H1 (cell line): Measurements from ENCODE around the gene POP7. TPM values are rescaled to one million over a fixed set of nuclear protein-coding genes. Genes with fewer than 3 reads are reported as not detected.
A peak's percentile ranks its signal among the peaks of the same experiment; 100 is the strongest.

ENCODE experiments used
- CTCF ChIA-PET: fragments of 300-600 bp; sonication (Branson Sonifier 250); formaldehyde crosslinking; loops from one replicate; lab custom pipeline; 2021; ENCODE audit not compliant: partially characterized antibody; lab: Charles Lee
- POLR2A ChIA-PET: fragments of 300-600 bp; sonication (Branson Sonifier 250); formaldehyde crosslinking; loops from one replicate; lab custom pipeline; 2021; ENCODE audit warnings: inconsistent platforms; ENCODE audit not compliant: partially characterized antibody; lab: Charles Lee
- DNase-seq, 2 experiments: peaks; one replicate each; pipeline versions ENCODE4 v3.0.0 to v3.0.0-alpha.2; 2010 to 2022; ENCODE audit warnings: low spot score in 2 of 2, low read depth in 1 of 2, mixed read lengths in 1 of 2
- FAIRE-seq: peaks from 2 replicates; lab custom pipeline; 2011; peaks lifted over from hg19 to GRCh38; lab: Jason Lieb, UNC
- H2AFZ ChIP-seq: 2 replicates; pipeline ENCODE4 v1.8.1; 2012; ENCODE audit warnings: low read length, inconsistent platforms
- H2AK5ac ChIP-seq: 2 replicates; pipeline ENCODE4 v1.6.1; 2013; ENCODE audit warnings: low read depth, low read length
- H2BK120ac ChIP-seq: replicated peaks from 2 replicates; pipeline ENCODE3; 2013; ENCODE audit warnings: low read depth, low read length, inconsistent platforms
- H2BK12ac ChIP-seq: 2 replicates; pipeline ENCODE4 v1.6.1; 2013; ENCODE audit warnings: low read depth, low read length
- H2BK15ac ChIP-seq: 2 replicates; pipeline ENCODE4 v1.6.1; 2013; ENCODE audit warnings: low read length
- H2BK20ac ChIP-seq: 2 replicates; pipeline ENCODE4 v1.6.1; 2013; ENCODE audit warnings: low read length
- H2BK5ac ChIP-seq: 2 replicates; pipeline ENCODE4 v1.6.1; 2013; ENCODE audit warnings: low read depth, low read length
- H3K14ac ChIP-seq: 2 replicates; pipeline ENCODE4 v1.6.1; 2013; ENCODE audit warnings: inconsistent platforms; ENCODE audit not compliant: insufficient read length
- H3K18ac ChIP-seq: 2 replicates; pipeline ENCODE4 v1.6.1; 2013; ENCODE audit warnings: low read length; ENCODE audit errors: extremely low read depth
- H3K23ac ChIP-seq: 2 replicates; pipeline ENCODE4 v1.6.1; 2013; ENCODE audit warnings: inconsistent platforms; ENCODE audit not compliant: insufficient read length
- H3K23me2 ChIP-seq: 2 replicates; pipeline ENCODE4 v1.6.1; 2013; ENCODE audit warnings: low read depth, low read length
- H3K27ac ChIP-seq: 2 replicates; pipeline ENCODE4 v1.6.1; 2011; ENCODE audit warnings: low read depth, low read length, inconsistent platforms
- H3K27me3 ChIP-seq, 4 experiments: replicated peaks in 1 of 4; 1 replicate in 1 of 4; 2 replicates in 3 of 4; pipeline versions ENCODE4 v1.6.1 to v1.8.1; 2011 to 2013; ENCODE audit warnings: low read length in 3 of 4, mild to moderate bottlenecking in 3 of 4, inconsistent platforms in 2 of 4, mixed read lengths in 2 of 4, moderate library complexity in 1 of 4; ENCODE audit not compliant: control insufficient read depth in 3 of 4, insufficient read depth in 3 of 4; ENCODE audit errors: extremely low read depth in 1 of 4
- H3K36me3 ChIP-seq, 4 experiments: 2 replicates each; pipeline versions ENCODE4 v1.6.1 to v1.8.1; 2011 to 2013; ENCODE audit warnings: mild to moderate bottlenecking in 4 of 4, low read length in 3 of 4, moderate library complexity in 2 of 4, control low read depth in 1 of 4, inconsistent platforms in 1 of 4; ENCODE audit not compliant: insufficient read depth in 4 of 4, control insufficient read depth in 2 of 4
- H3K4ac ChIP-seq: replicated peaks from 2 replicates; pipeline ENCODE3; 2013; ENCODE audit warnings: low read length, low read depth, mixed read lengths, inconsistent platforms; ENCODE audit not compliant: insufficient read length
- H3K4me1 ChIP-seq, 4 experiments: replicated peaks in 1 of 4; 1 replicate in 1 of 4; 2 replicates in 3 of 4; pipeline versions ENCODE4 v1.6.1 to v1.8.1; 2011 to 2013; ENCODE audit warnings: low read length in 3 of 4, inconsistent platforms in 2 of 4, mixed read lengths in 1 of 4; ENCODE audit not compliant: insufficient read depth in 4 of 4, control insufficient read depth in 3 of 4
- H3K4me2 ChIP-seq, 2 experiments: 2 replicates each; pipeline versions ENCODE4 v1.6.1 to v1.8.1; 2011 to 2013; ENCODE audit warnings: low read depth in 2 of 2, low read length in 2 of 2, control low read depth in 1 of 2, inconsistent platforms in 1 of 2, mild to moderate bottlenecking in 1 of 2; ENCODE audit not compliant: insufficient read depth in 1 of 2
- H3K4me3 ChIP-seq, 4 experiments: fragments of 200-600, 300-600 bp in 1 of 4; sonication (generic), shearing (Covaris generic), sonication (Bioruptor Twin) in 1 of 4; 2 replicates each; pipeline versions ENCODE4 v1.5.1 to v1.8.1; 2011 to 2016; ENCODE audit warnings: low read length in 4 of 4, low read depth in 3 of 4, control low read depth in 2 of 4, inconsistent platforms in 2 of 4, mild to moderate bottlenecking in 2 of 4, mixed read lengths in 1 of 4, moderate library complexity in 1 of 4; ENCODE audit not compliant: insufficient read depth in 2 of 4; ENCODE audit errors: extremely low read depth in 1 of 4
- H3K56ac ChIP-seq: replicated peaks from 2 replicates; pipeline ENCODE3; 2013; ENCODE audit warnings: low read depth, mild to moderate bottlenecking, mixed read lengths, low read length, inconsistent platforms; ENCODE audit not compliant: insufficient read length
- H3K79me1 ChIP-seq: 2 replicates; pipeline ENCODE4 v1.6.1; 2013; ENCODE audit warnings: low read depth, low read length, control low read depth
- H3K79me2 ChIP-seq, 2 experiments: 2 replicates each; pipeline versions ENCODE4 v1.6.1 to v1.8.1; 2012 to 2013; ENCODE audit warnings: low read length in 2 of 2, mild to moderate bottlenecking in 2 of 2, inconsistent platforms in 1 of 2; ENCODE audit not compliant: insufficient read depth in 2 of 2, control insufficient read depth in 1 of 2
- H3K9ac ChIP-seq, 4 experiments: replicated peaks in 1 of 4; 1 replicate in 1 of 4; 2 replicates in 3 of 4; pipeline versions ENCODE4 v1.6.1 to v1.8.1; 2011 to 2013; ENCODE audit warnings: low read depth in 3 of 4, low read length in 3 of 4, control low read depth in 2 of 4, mild to moderate bottlenecking in 2 of 4, moderate library complexity in 2 of 4, inconsistent platforms in 1 of 4; ENCODE audit errors: extremely low read depth in 1 of 4
- H3K9me3 ChIP-seq, 2 experiments: 2 replicates each; pipeline versions ENCODE4 v1.6.1 to v1.8.1; 2012 to 2013; ENCODE audit warnings: mild to moderate bottlenecking in 2 of 2, moderate library complexity in 2 of 2, control low read depth in 1 of 2, inconsistent platforms in 1 of 2, low read depth in 1 of 2, low read length in 1 of 2, mixed read lengths in 1 of 2; ENCODE audit not compliant: insufficient read depth in 2 of 2
- H4K20me1 ChIP-seq, 2 experiments: replicated peaks in 1 of 2; 2 replicates each; pipeline versions ENCODE3 to v1.8.1; 2011 to 2013; ENCODE audit warnings: inconsistent platforms in 2 of 2, low read length in 2 of 2, mild to moderate bottlenecking in 1 of 2; ENCODE audit not compliant: insufficient read depth in 2 of 2, control insufficient read depth in 1 of 2
- H4K5ac ChIP-seq: 2 replicates; pipeline ENCODE4 v1.6.1; 2013; ENCODE audit warnings: low read length, low read depth, mixed read lengths, inconsistent platforms; ENCODE audit not compliant: insufficient read length
- H4K8ac ChIP-seq: 2 replicates; pipeline ENCODE4 v1.8.0; 2013; ENCODE audit warnings: mild to moderate bottlenecking, moderate library complexity, low read length, inconsistent platforms; ENCODE audit not compliant: insufficient read depth; ENCODE audit errors: extremely low read depth
- H4K91ac ChIP-seq: replicated peaks from 2 replicates; pipeline ENCODE3; 2013; ENCODE audit warnings: low read length, mixed read lengths, inconsistent platforms; ENCODE audit not compliant: insufficient read length
- CBX8 ChIP-seq: fragments of 300-800, 300-1000 bp; sonication (generic); IDR thresholded peaks from 2 replicates; pipeline ENCODE4 v1.7.1; 2016; ENCODE audit warnings: low read depth, low read length, borderline replicate concordance
- JUND ChIP-seq: IDR thresholded peaks from 2 replicates; pipeline ENCODE4 v1.6.1; 2011; ENCODE audit warnings: mild to moderate bottlenecking, improper control_type of control experiment, low read length
- KDM5A ChIP-seq: fragments of 200-600 bp; IDR thresholded peaks from 2 replicates; pipeline ENCODE4 v1.7.1; 2012; ENCODE audit warnings: mild to moderate bottlenecking, low read length, inconsistent platforms, mixed read lengths
- POLR2A ChIP-seq, 2 experiments: IDR thresholded peaks; 1 replicate in 1 of 2; 2 replicates in 1 of 2; pipeline ENCODE4 v1.6.1; 2011; ENCODE audit warnings: low read depth in 2 of 2, low read length in 2 of 2, mild to moderate bottlenecking in 2 of 2; ENCODE audit errors: control extremely low read depth in 1 of 2
- POLR2AphosphoS5 ChIP-seq: IDR thresholded peaks from 2 replicates; pipeline ENCODE4 v1.6.1; 2011; ENCODE audit warnings: low read depth, low read length
- SIN3A ChIP-seq, 2 experiments: IDR thresholded peaks in 1 of 2; conservative IDR thresholded peaks in 1 of 2; 2 replicates each; pipeline ENCODE4 v1.6.1; 2011 to 2012; ENCODE audit warnings: low read length in 2 of 2, improper control_type of control experiment in 1 of 2, low read depth in 1 of 2, mild to moderate bottlenecking in 1 of 2
- SRF ChIP-seq: IDR thresholded peaks from 2 replicates; pipeline ENCODE4 v1.6.1; 2011; ENCODE audit warnings: mild to moderate bottlenecking, low read depth, low read length, moderate library complexity
- WGBS, 2 experiments: shearing (Covaris generic) in 1 of 2; methylation state at CpG; one replicate each; pipeline versions ENCODE4 v1.1.6 to v1.1.7; 2013 to 2015; ENCODE audit warnings: low lambda C conversion rate in 2 of 2, mixed read lengths in 2 of 2, inconsistent platforms in 1 of 2, low coverage in 1 of 2, missing lambda C conversion rate in 1 of 2; ENCODE audit not compliant: insufficient replicate concordance in 2 of 2, insufficient coverage in 1 of 2, insufficient read length in 1 of 2; ENCODE audit errors: extremely low coverage in 1 of 2, missing lambda C conversion rate in 1 of 2; 5-methylcytosine and 5-hydroxymethylcytosine counted together
- polyA plus RNA-seq, 7 experiments: library from polyadenylated mRNA; depleted of rRNA in 3 of 7; stranded (reverse) in 5 of 7; unstranded in 2 of 7; fragments of >200 nt in 5 of 7; fragments of 200-250 nt in 2 of 7; gene quantifications; 1 replicate in 5 of 7; 2 replicates in 1 of 7; 4 replicates in 1 of 7; pipeline versions ENCODE4 v1.2.1 to v1.2.3, GENCODE V29; 2011 to 2013; ENCODE audit warnings: missing spikeins in 2 of 7, mixed read lengths in 2 of 7
- total RNA-seq: library from RNA; stranded (reverse); fragmentation: NEBNext Ultra II Directional; extraction: Animal tissue kit (Norgen Biotek cat#: 25700); gene quantifications from 2 replicates; pipeline ENCODE4 v1.2.1, GENCODE V29; 2021
- TF ChIP-seq, protein P1 (sequence below): IDR thresholded peaks from 2 replicates; pipeline ENCODE4 v1.6.1; 2011; ENCODE audit warnings: low read length, improper control_type of control experiment

POP7 gene
- total and polyA plus RNA-seq, 2 of the 8 experiments (the other 6 are each of a cell fraction or from before 2014, with no cell fraction given) = 92.5 to 135 TPM

DNA sequence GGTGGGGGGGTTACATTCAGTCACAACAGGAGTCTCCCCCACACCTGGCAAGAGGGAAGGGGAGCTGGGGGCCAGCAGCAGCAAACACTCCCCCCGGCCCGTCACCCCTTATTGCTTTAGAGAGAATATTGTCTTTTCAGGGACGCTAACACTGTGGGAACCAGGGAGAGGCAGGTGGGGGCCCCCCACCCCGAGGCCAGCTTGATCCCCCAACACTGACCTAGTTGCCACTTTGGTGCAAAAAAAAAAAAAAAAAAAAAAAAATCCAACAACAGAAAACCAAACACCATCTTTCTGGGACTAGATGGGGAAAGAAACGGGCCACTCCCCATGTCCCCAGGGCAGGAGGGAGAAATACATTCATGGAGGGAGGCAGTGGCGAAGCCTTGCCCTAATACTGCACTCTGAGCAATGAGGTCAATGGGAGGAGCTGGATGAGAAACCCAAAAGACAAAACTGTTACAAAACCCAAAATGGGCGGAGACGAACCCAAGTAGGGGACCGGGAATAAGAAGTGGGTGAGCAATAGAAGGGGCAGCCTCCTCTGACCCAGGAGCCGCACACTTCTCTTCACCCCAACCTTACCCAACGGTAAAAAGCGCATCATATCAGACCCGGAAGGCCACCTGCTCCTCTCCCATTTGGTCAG, 25.9 kb upstream of the POP7 start:
- ChIA-PET CTCF (interaction anchor here (0.9 to 20.7 kb wide), 12 partner anchors 13 to 120 kb away, joined by 3 to 254 read pairs (median 4); partner anchors contain the start of genes GIGYF1 and POP7), POLR2A (interaction anchor here (0.6 to 10.3 kb wide), 16 partner anchors 10 to 310 kb away, joined by 3 to 257 read pairs (median 4); partner anchors contain the start of genes FBXO24, GIGYF1, MOSPD3 and POP7)
- Histone ChIP-seq H3K4me2 (no peak overlapping the region; a peak in 1 of 4 replicates), H3K14ac (no peak overlapping the region), H4K91ac (no peak overlapping the region), H3K9me3 (no peaks in the 10 kb centered on the region), H3K36me3 (peaks cover 27 to 82% (median 52%) of the 10 kb centered on the region in 4 experiments), H4K8ac (no peak overlapping the region), H2BK20ac (no peak overlapping the region), H3K18ac (no peak overlapping the region), H3K4me3 (no peak overlapping the region), H4K5ac (no peak overlapping the region), H2BK5ac (no peak overlapping the region), H3K9ac (no peak overlapping the region), H3K27me3 (no peaks in the 10 kb centered on the region)
- TF ChIP-seq, protein P1, sequence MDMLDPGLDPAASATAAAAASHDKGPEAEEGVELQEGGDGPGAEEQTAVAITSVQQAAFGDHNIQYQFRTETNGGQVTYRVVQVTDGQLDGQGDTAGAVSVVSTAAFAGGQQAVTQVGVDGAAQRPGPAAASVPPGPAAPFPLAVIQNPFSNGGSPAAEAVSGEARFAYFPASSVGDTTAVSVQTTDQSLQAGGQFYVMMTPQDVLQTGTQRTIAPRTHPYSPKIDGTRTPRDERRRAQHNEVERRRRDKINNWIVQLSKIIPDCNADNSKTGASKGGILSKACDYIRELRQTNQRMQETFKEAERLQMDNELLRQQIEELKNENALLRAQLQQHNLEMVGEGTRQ = no peak
- TF ChIP-seq CBX8 (no peak), SIN3A (conservative IDR thresholded peaks at IDR 0.05 in 1 of 2, IDR thresholded peaks at IDR 0.05 in 1 of 2; ENCODE audit: low read depth in 1 of 2, low read length in 2 of 2) (no peak), POLR2A (IDR thresholded peaks at IDR 0.05; ENCODE audit: control extremely low read depth in 1 of 2, low read depth in 2 of 2, low read length in 2 of 2) (peak in 1 of 2 experiments; percentile 40; a peak in 1 of 3 replicates), KDM5A (no peak), JUND (no peak), POLR2AphosphoS5 (0 out of 2 replicates have a peak, but pooled peaks have one; percentile 58), SRF (no peak)
- TF ChIP-seq, all 59 proteins: peak for 2
- Histone ChIP-seq H3K4ac (no peak overlapping the region), H2AFZ (no peak overlapping the region), H3K27ac (no peak overlapping the region), H3K4me1 (peaks cover 0 to 7% (median 4%) of the 10 kb centered on the region in 4 experiments; a peak in 6 of 7 replicates), H2AK5ac (no peak overlapping the region), H2BK120ac (no peak overlapping the region), H3K56ac (no peak overlapping the region), H3K79me2 (no peaks in the 10 kb centered on the region), H3K79me1 (peaks cover 3% of the 10 kb centered on the region), H4K20me1 (peaks cover 13 to 34% of the 10 kb centered on the region in 2 experiments), H3K23me2 (peaks cover 2% of the 10 kb centered on the region; the same call in 1 of the 2 replicates), H2BK15ac (no peak overlapping the region), H2BK12ac (no peak overlapping the region), H3K23ac (no peak overlapping the region)
- FAIRE-seq (no peak), DNase-seq (no peak)
- 80% methylated on average over 11 of the region's 13 CpGs; no CpG with 5 or more reads in 1 of the 2 experiments for WGBS, 2 experiments
